GM23338 (cell line): ENCODE data around the gene SCPEP1. TPM values are rescaled to one million over a fixed set of nuclear protein-coding genes. Genes with fewer than 3 reads are reported as not detected.

Experiments
- ATAC-seq: fragments of 200-7000 bp; cut with Tn5 transposase; 3 replicates; pipeline ENCODE4 v1.9.1; 2020
- DNase-seq: peaks from one replicate; pipeline ENCODE4 v3.0.0-alpha.2; 2015; ENCODE audit warnings: low spot score
- H2AFZ ChIP-seq: fragments of 200-600 bp; sonication (generic); 2 replicates; pipeline ENCODE4 v1.8.0; 2016; ENCODE audit warnings: antibody characterized with exemption, mild to moderate bottlenecking, moderate library complexity
- H3F3A ChIP-seq: fragments of 200-600 bp; sonication (generic); replicated peaks from 2 replicates; pipeline ENCODE4 v1.8.0; 2017; ENCODE audit warnings: antibody characterized with exemption, mixed run types, low read depth
- H3K27ac ChIP-seq: fragments of 200-600 bp; sonication (generic); 2 replicates; pipeline ENCODE4 v1.6.1; 2016; ENCODE audit warnings: low read depth
- H3K27me3 ChIP-seq: fragments of 200-600 bp; sonication (generic); 2 replicates; pipeline ENCODE4 v1.8.0; 2016; ENCODE audit warnings: mild to moderate bottlenecking, mixed run types, moderate library complexity; ENCODE audit not compliant: insufficient read depth
- H3K36me3 ChIP-seq: fragments of 200-600 bp; sonication (generic); 2 replicates; pipeline ENCODE4 v1.8.0; 2016; ENCODE audit warnings: mild to moderate bottlenecking; ENCODE audit not compliant: insufficient read depth
- H3K4me1 ChIP-seq: fragments of 200-600 bp; sonication (generic); 2 replicates; pipeline ENCODE4 v1.8.0; 2016; ENCODE audit warnings: mild to moderate bottlenecking, moderate library complexity; ENCODE audit not compliant: insufficient read depth
- H3K4me2 ChIP-seq: fragments of 200-600 bp; sonication (generic); 2 replicates; pipeline ENCODE4 v1.7.1; 2017; ENCODE audit warnings: mixed run types
- H3K4me3 ChIP-seq: fragments of 200-600 bp; sonication (generic); 2 replicates; pipeline ENCODE4 v1.6.1; 2016; ENCODE audit warnings: mixed run types
- H3K79me2 ChIP-seq: fragments of 200-600 bp; sonication (generic); replicated peaks from 2 replicates; pipeline ENCODE4 v1.8.0; 2017; ENCODE audit warnings: mild to moderate bottlenecking; ENCODE audit not compliant: insufficient read depth
- H3K9me2 ChIP-seq: fragments of 200-600 bp; sonication (generic); 2 replicates; pipeline ENCODE4 v1.8.0; 2017; ENCODE audit not compliant: insufficient read depth
- H4K20me1 ChIP-seq: fragments of 200-600 bp; sonication (generic); replicated peaks from 2 replicates; pipeline ENCODE4 v1.8.0; 2017; ENCODE audit warnings: mild to moderate bottlenecking; ENCODE audit not compliant: insufficient read depth
- H3K27ac Mint-ChIP-seq: 2 replicates; pipeline ENCODE4 v1.8.0; 2020; ENCODE audit warnings: inconsistent platforms, mild to moderate bottlenecking, moderate library complexity, mixed read lengths
- H3K27me3 Mint-ChIP-seq: 3 replicates; pipeline ENCODE4 v1.8.0; 2022; ENCODE audit warnings: low read depth, mild to moderate bottlenecking, moderate library complexity, mixed read lengths, inconsistent platforms; ENCODE audit not compliant: insufficient read depth, poor library complexity
- H3K36me3 Mint-ChIP-seq: 3 replicates; pipeline ENCODE4 v1.8.0; 2021; ENCODE audit warnings: low read depth, mild to moderate bottlenecking, inconsistent platforms, moderate library complexity, mixed read lengths
- H3K4me1 Mint-ChIP-seq: 3 replicates; pipeline ENCODE4 v1.8.0; 2020; ENCODE audit warnings: mild to moderate bottlenecking, inconsistent platforms, mixed read lengths
- H3K4me3 Mint-ChIP-seq: 3 replicates; pipeline ENCODE4 v1.8.0; 2021; ENCODE audit warnings: moderate library complexity, mild to moderate bottlenecking, inconsistent platforms, mixed read lengths
- H3K9me3 Mint-ChIP-seq: 3 replicates; pipeline ENCODE4 v1.8.0; 2020; ENCODE audit warnings: moderate library complexity, mild to moderate bottlenecking, inconsistent platforms, mixed read lengths
- CREB1 ChIP-seq: fragments of 250-450 bp; sonication (Bioruptor Pico); IDR thresholded peaks from 2 replicates; pipeline ENCODE4 v1.5.0; 2020; ENCODE audit warnings: low read depth, mild to moderate bottlenecking, moderate library complexity
- EZH2 ChIP-seq: fragments of 200-600 bp; sonication (generic); IDR thresholded peaks from one replicate; pipeline ENCODE4 v1.8.0; 2017; ENCODE audit warnings: antibody characterized with exemption, mild to moderate bottlenecking, low read depth; ENCODE audit not compliant: unreplicated experiment
- EZH2phosphoT487 ChIP-seq: fragments of 200-600 bp; sonication (generic); IDR thresholded peaks from one replicate; pipeline ENCODE4 v1.8.1; 2018; ENCODE audit warnings: antibody characterized with exemption; ENCODE audit not compliant: unreplicated experiment
- JUNB ChIP-seq: IDR thresholded peaks from one replicate; pipeline ENCODE4 v1.6.1; 2016; ENCODE audit warnings: antibody characterized with exemption; ENCODE audit not compliant: unreplicated experiment
- NANOG ChIP-seq: IDR thresholded peaks from 2 replicates; pipeline ENCODE4 v1.6.1; 2016; ENCODE audit warnings: antibody characterized with exemption, borderline replicate concordance
- POLR2AphosphoS5 ChIP-seq: IDR thresholded peaks from 2 replicates; pipeline ENCODE4 v1.6.1; 2016; ENCODE audit warnings: antibody characterized with exemption, low read depth
- STAT1 ChIP-seq: IDR thresholded peaks from one replicate; pipeline ENCODE4 v1.6.1; 2016; ENCODE audit warnings: antibody characterized with exemption; ENCODE audit not compliant: unreplicated experiment
- ZNF114 ChIP-seq: fragments of 250-450 bp; sonication (Bioruptor Pico); IDR thresholded peaks from 2 replicates; pipeline ENCODE4 v1.5.0; 2020; ENCODE audit warnings: mild to moderate bottlenecking, moderate library complexity
- ZNF331 ChIP-seq: fragments of 250-450 bp; sonication (Bioruptor Pico); IDR thresholded peaks from 2 replicates; pipeline ENCODE4 v1.5.0; 2020; ENCODE audit warnings: low read depth, mild to moderate bottlenecking, moderate library complexity
- polyA plus RNA-seq: library from polyadenylated mRNA; unstranded; fragments of >200 nt; fragmentation: Nextera tagmentation; extraction: Ambion mirVana; gene quantifications from 2 replicates; pipeline ENCODE4 v1.2.1, GENCODE V29; 2016
- total RNA-seq: library from RNA; depleted of rRNA; stranded (reverse); fragments of >200 nt; shearing (Covaris generic); gene quantifications from 2 replicates; pipeline ENCODE4 v1.2.3, GENCODE V29; 2014
- TF ChIP-seq, protein P1 (sequence below): fragments of 250-450 bp; sonication (Bioruptor Pico); IDR thresholded peaks from 2 replicates; pipeline ENCODE4 v1.5.0; 2020; ENCODE audit warnings: mild to moderate bottlenecking, moderate library complexity
- TF ChIP-seq, protein P2 (sequence below), 2 experiments: fragments of 200-600 bp in 1 of 2; sonication (generic) in 1 of 2; conservative IDR thresholded peaks; 2 replicates each; pipeline versions ENCODE4 v1.5.1 to v1.6.1; 2016 to 2017; ENCODE audit warnings: antibody characterized with exemption in 2 of 2, low read depth in 2 of 2, mild to moderate bottlenecking in 2 of 2, moderate library complexity in 1 of 2

Gene SCPEP1
- total and polyA plus RNA-seq, 2 experiments from 2014 or later = 46.6 to 52.1 TPM

DNA sequence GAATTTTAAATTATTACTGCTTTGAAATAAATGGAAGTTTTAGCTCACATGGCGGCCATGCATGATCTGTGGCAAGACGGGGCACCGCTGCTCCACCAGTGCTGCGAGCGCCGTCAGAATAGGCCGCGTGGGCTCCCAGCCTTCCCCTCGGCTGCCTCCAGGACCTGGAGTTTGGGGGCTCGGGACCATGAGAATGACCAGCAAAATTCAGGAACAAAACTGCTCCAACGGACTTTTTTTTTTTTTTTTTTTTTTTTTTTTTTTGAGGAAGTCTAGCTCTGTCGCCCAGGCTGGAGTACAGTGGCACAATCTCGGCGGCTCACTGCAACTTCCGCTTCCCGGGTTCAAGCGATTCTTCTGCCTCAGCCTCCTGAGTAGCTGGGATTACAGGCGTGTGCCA is 68.8 kb downstream of the SCPEP1 start:
- Histone ChIP-seq H3K27me3 (no peaks in the 10 kb centered on the region), H2AFZ (peak overlapping the region; percentile 84), H3K27ac (no peak overlapping the region), H3K36me3 (no peaks in the 10 kb centered on the region), H3K4me3 (no peak overlapping the region), H3K9me2 (0 out of 2 replicates have a peak, but pooled peaks cover 9% of the 10 kb centered on the region), H3K4me2 (no peak overlapping the region), H3F3A (no peaks in the 10 kb centered on the region), H3K4me1 (peaks cover 2% of the 10 kb centered on the region; the same call in 1 of the 2 replicates), H4K20me1 (no peaks in the 10 kb centered on the region; the same call in 1 of the 2 replicates), H3K79me2 (no peaks in the 10 kb centered on the region)
- ATAC-seq (no peak), DNase-seq (no peak)
- H3K27ac Mint-ChIP-seq = no peak overlapping the region
- H3K4me3 Mint-ChIP-seq = no peak overlapping the region
- TF ChIP-seq, protein P1, sequence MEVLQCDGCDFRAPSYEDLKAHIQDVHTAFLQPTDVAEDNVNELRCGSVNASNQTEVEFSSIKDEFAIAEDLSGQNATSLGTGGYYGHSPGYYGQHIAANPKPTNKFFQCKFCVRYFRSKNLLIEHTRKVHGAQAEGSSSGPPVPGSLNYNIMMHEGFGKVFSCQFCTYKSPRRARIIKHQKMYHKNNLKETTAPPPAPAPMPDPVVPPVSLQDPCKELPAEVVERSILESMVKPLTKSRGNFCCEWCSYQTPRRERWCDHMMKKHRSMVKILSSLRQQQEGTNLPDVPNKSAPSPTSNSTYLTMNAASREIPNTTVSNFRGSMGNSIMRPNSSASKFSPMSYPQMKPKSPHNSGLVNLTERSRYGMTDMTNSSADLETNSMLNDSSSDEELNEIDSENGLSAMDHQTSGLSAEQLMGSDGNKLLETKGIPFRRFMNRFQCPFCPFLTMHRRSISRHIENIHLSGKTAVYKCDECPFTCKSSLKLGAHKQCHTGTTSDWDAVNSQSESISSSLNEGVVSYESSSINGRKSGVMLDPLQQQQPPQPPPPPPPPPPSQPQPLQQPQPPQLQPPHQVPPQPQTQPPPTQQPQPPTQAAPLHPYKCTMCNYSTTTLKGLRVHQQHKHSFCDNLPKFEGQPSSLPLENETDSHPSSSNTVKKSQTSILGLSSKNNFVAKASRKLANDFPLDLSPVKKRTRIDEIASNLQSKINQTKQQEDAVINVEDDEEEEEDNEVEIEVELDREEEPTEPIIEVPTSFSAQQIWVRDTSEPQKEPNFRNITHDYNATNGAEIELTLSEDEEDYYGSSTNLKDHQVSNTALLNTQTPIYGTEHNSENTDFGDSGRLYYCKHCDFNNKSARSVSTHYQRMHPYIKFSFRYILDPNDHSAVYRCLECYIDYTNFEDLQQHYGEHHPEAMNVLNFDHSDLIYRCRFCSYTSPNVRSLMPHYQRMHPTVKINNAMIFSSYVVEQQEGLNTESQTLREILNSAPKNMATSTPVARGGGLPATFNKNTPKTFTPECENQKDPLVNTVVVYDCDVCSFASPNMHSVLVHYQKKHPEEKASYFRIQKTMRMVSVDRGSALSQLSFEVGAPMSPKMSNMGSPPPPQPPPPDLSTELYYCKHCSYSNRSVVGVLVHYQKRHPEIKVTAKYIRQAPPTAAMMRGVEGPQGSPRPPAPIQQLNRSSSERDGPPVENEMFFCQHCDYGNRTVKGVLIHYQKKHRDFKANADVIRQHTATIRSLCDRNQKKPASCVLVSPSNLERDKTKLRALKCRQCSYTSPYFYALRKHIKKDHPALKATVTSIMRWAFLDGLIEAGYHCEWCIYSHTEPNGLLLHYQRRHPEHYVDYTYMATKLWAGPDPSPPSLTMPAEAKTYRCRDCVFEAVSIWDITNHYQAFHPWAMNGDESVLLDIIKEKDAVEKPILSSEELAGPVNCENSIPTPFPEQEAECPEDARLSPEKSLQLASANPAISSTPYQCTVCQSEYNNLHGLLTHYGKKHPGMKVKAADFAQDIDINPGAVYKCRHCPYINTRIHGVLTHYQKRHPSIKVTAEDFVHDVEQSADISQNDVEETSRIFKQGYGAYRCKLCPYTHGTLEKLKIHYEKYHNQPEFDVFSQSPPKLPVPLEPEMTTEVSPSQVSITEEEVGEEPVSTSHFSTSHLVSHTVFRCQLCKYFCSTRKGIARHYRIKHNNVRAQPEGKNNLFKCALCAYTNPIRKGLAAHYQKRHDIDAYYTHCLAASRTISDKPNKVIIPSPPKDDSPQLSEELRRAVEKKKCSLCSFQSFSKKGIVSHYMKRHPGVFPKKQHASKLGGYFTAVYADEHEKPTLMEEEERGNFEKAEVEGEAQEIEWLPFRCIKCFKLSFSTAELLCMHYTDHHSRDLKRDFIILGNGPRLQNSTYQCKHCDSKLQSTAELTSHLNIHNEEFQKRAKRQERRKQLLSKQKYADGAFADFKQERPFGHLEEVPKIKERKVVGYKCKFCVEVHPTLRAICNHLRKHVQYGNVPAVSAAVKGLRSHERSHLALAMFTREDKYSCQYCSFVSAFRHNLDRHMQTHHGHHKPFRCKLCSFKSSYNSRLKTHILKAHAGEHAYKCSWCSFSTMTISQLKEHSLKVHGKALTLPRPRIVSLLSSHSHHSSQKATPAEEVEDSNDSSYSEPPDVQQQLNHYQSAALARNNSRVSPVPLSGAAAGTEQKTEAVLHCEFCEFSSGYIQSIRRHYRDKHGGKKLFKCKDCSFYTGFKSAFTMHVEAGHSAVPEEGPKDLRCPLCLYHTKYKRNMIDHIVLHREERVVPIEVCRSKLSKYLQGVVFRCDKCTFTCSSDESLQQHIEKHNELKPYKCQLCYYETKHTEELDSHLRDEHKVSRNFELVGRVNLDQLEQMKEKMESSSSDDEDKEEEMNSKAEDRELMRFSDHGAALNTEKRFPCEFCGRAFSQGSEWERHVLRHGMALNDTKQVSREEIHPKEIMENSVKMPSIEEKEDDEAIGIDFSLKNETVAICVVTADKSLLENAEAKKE = no peak
- TF ChIP-seq NANOG (no peak), POLR2AphosphoS5 (no peak), JUNB (no peak), ZNF331 (CRISPR knock-in tag) (no peak), CREB1 (no peak)
- peaks cover 7% of the 10 kb centered on the region for H3K4me1 Mint-ChIP-seq
- H3K9me3 Mint-ChIP-seq = peaks cover 2% of the 10 kb centered on the region; the same call in 2 of the 3 replicates
- H3K27me3 Mint-ChIP-seq = peaks cover 6% of the 10 kb centered on the region
- no peaks in the 10 kb centered on the region for H3K36me3 Mint-ChIP-seq

DNA sequence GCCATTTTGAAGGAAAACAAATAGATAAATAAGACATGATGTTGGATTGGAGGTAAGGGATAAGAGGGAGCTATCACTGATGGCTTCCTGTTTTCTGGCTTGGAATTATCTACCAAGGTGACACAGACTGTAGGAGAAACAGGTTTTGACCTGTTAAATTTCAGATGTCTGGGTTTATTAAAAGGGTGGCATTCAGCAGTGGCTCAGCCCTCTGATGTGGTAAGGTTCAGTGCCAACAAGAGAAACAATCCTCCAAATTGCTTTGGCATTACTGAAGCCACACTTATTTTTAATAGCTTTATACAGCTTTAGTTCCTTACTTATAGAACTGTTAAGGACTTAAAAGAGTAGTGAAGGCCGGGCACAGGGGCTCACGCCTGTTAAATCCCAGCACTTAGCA is 70.2 kb downstream of the SCPEP1 start:
- H3K4me3 Mint-ChIP-seq = no peak overlapping the region
- H2AFZ ChIP-seq = no peak overlapping the region
- no peaks in the 10 kb centered on the region for H3K79me2 ChIP-seq
- TF ChIP-seq CREB1 (no peak), ZNF331 (CRISPR knock-in tag) (no peak), ZNF114 (no peak), NANOG (no peak), POLR2AphosphoS5 (no peak), STAT1 (no peak), EZH2 (no peak), EZH2phosphoT487 (no peak)
- TF ChIP-seq, protein P2, sequence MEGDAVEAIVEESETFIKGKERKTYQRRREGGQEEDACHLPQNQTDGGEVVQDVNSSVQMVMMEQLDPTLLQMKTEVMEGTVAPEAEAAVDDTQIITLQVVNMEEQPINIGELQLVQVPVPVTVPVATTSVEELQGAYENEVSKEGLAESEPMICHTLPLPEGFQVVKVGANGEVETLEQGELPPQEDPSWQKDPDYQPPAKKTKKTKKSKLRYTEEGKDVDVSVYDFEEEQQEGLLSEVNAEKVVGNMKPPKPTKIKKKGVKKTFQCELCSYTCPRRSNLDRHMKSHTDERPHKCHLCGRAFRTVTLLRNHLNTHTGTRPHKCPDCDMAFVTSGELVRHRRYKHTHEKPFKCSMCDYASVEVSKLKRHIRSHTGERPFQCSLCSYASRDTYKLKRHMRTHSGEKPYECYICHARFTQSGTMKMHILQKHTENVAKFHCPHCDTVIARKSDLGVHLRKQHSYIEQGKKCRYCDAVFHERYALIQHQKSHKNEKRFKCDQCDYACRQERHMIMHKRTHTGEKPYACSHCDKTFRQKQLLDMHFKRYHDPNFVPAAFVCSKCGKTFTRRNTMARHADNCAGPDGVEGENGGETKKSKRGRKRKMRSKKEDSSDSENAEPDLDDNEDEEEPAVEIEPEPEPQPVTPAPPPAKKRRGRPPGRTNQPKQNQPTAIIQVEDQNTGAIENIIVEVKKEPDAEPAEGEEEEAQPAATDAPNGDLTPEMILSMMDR (conservative IDR thresholded peaks at IDR 0.05; ENCODE audit: low read depth in 2 of 2) = no peak

More for the DNA sequence above, 70.2 kb downstream of the SCPEP1 start:
- Histone ChIP-seq H3K4me2 (no peak overlapping the region), H3K27ac (no peak overlapping the region), H3K4me3 (no peak overlapping the region), H3K4me1 (peaks cover 8% of the 10 kb centered on the region; the same call in 1 of the 2 replicates), H4K20me1 (no peaks in the 10 kb centered on the region; the same call in 1 of the 2 replicates), H3K27me3 (no peaks in the 10 kb centered on the region), H3K36me3 (no peaks in the 10 kb centered on the region), H3K9me2 (0 out of 2 replicates have a peak, but pooled peaks cover 5% of the 10 kb centered on the region), H3F3A (no peaks in the 10 kb centered on the region)
- Mint-ChIP-seq H3K9me3 (no peaks in the 10 kb centered on the region), H3K4me1 (peaks cover 11% of the 10 kb centered on the region), H3K27me3 (peaks cover 6% of the 10 kb centered on the region), H3K27ac (no peak overlapping the region), H3K36me3 (no peaks in the 10 kb centered on the region)
- ATAC-seq (no peak), DNase-seq (no peak)
